Kidney glomerular epithelial cell (primary cell): Measurements from ENCODE around the gene KANSL2.
A peak's percentile ranks its signal among the peaks of the same experiment; 100 is the strongest.
"Not testable (repeated sequence)": the region's sequence is repeated elsewhere in the genome, so short reads cannot be mapped to it uniquely, and the experiment has no call there.

Experiments
- DNase-seq: peaks from one replicate; lab custom pipeline; 2025; lab: John Stamatoyannopoulos, UW

KANSL2 gene

GRCh38 chr12:48681710-48682532 is at the start of gene KANSL2:
Gene KANSL2 (minus strand): TSS chr12:48682238. CDS start chr12:48681632, 606 bp downstream.
- peak; percentile 96 for DNase-seq

- no peak for DNase-seq
These were observed 46.8 kb upstream of the KANSL2 start for GRCh38 chr12:48728807-48729206.

- DNase-seq = not testable (repeated sequence)
These were observed 38.7 kb upstream of the KANSL2 start for GRCh38 chr12:48720737-48721136.

- DNase-seq = not testable (repeated sequence)
These were observed 38.1 kb upstream of the KANSL2 start for GRCh38 chr12:48720171-48720570.

GRCh38 chr12:48719002-48719401 is 37.0 kb upstream of the KANSL2 start:
- DNase-seq = not testable (repeated sequence)

- DNase-seq = no peak
These were observed 35.2 kb upstream of the KANSL2 start for GRCh38 chr12:48717252-48717695.

- peak; percentile 98 for DNase-seq
These were observed 34.6 kb upstream of the KANSL2 start, which contains the start of gene CCNT1 for GRCh38 chr12:48716493-48717251. Gene CCNT1 (minus strand): TSS chr12:48716707. CDS start chr12:48716675, 32 bp downstream.

GRCh38 chr12:48716168-48716492 is 34.1 kb upstream of the KANSL2 start:
- no peak for DNase-seq

- no peak for DNase-seq
These were observed 30.2 kb upstream of the KANSL2 start for GRCh38 chr12:48712209-48712608.

GRCh38 chr12:48698822-48699221 is 16.8 kb upstream of the KANSL2 start:
- DNase-seq = not testable (repeated sequence)

GRCh38 chr12:48696626-48697025 is 14.6 kb upstream of the KANSL2 start:
- no peak for DNase-seq

- no peak for DNase-seq
These were observed 13.8 kb upstream of the KANSL2 start for GRCh38 chr12:48695859-48696258.

GRCh38 chr12:48694038-48694437 is 12.0 kb upstream of the KANSL2 start:
- DNase-seq = no peak

GRCh38 chr12:48693572-48693971 is 11.5 kb upstream of the KANSL2 start:
- DNase-seq = no peak

- DNase-seq = no peak
These were observed 9.9 kb upstream of the KANSL2 start for GRCh38 chr12:48691826-48692487.

GRCh38 chr12:48690990-48691389 is 9.0 kb upstream of the KANSL2 start:
- peak; percentile 18 for DNase-seq

- no peak for DNase-seq
These were observed 8.4 kb upstream of the KANSL2 start for GRCh38 chr12:48690436-48690835.

- DNase-seq = no peak
These were observed 6.8 kb upstream of the KANSL2 start for GRCh38 chr12:48688836-48689235.

GRCh38 chr12:48687592-48687991 is 5.6 kb upstream of the KANSL2 start:
- no peak for DNase-seq

GRCh38 chr12:48686615-48687334 is 4.7 kb upstream of the KANSL2 start:
- DNase-seq = no peak

GRCh38 chr12:48686037-48686595 is 4.1 kb upstream of the KANSL2 start:
- DNase-seq = no peak

GRCh38 chr12:48683534-48683933 is 1.5 kb upstream of the KANSL2 start:
- no peak for DNase-seq
